ENCODE measurements around the gene NAA50. TPM values are rescaled to one million over a fixed set of nuclear protein-coding genes. Genes with fewer than 3 reads are reported as not detected.

The NAA50 gene
- total and polyA plus RNA-seq, 2 donors (not counting 1 experiment from before 2014, with no cell fraction given): 27.6 to 116 TPM

DNA sequence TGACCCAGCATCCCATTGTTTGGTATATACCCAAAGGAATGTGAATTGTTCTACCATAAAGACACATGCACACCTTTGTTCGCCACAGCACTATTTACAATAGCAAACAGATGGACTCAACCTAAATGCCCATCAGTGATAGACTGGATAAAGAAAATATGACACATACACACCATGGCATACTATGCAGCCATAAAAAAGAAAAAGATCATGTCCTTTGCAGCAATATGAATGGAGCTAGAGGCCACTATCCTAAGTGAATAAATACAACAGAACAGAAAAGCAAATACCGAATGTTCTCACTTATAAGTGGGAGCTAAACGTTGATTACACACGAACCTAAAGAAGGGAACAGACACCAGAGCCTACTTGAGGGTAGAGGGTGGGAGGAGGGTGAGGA lies 38.2 kb downstream of the NAA50 start:
- Histone ChIP-seq H3K4me2 (replicated peaks; ENCODE audit: low read depth, low read length, poor library complexity, severe bottlenecking) (no peak overlapping the region), H3K27me3 (replicated peaks in 1 of 4; ENCODE audit: control extremely low read depth in 1 of 4, control insufficient read depth in 3 of 4, insufficient read depth in 4 of 4, low read length in 3 of 4) (no peaks in the 10 kb centered on the region), H3K4me1 (ENCODE audit: control insufficient read depth in 2 of 2, insufficient read depth in 2 of 2, low read length in 2 of 2) (no peaks in the 10 kb centered on the region), H4K20me1 (ENCODE audit: control insufficient read depth, insufficient read depth, low read length, poor library complexity, severe bottlenecking) (no peaks in the 10 kb centered on the region), H3K27ac (ENCODE audit: low read length in 2 of 2) (no peak overlapping the region), H3K79me2 (ENCODE audit: control insufficient read depth, insufficient read depth, low read length) (no peaks in the 10 kb centered on the region), H3K9me3 (ENCODE audit: control extremely low read depth in 1 of 3, control insufficient read depth in 2 of 3, insufficient read depth in 1 of 3, low read length in 2 of 3) (no peaks in the 10 kb centered on the region), H3K9ac (ENCODE audit: low read length) (no peak overlapping the region), H3K36me3 (replicated peaks in 1 of 2; ENCODE audit: control extremely low read depth in 1 of 2, control insufficient read depth in 1 of 2, extremely low read depth in 1 of 2, insufficient read depth in 2 of 2, low read length in 1 of 2) (no peaks in the 10 kb centered on the region), H2AFZ (ENCODE audit: insufficient read depth, low read depth, low read length, poor library complexity, severe bottlenecking) (no peak overlapping the region), H3K4me3 (ENCODE audit: control extremely low read depth in 1 of 5, extremely low read depth in 1 of 5, insufficient read depth in 1 of 5, low read depth in 2 of 5, low read length in 4 of 5) (no peak overlapping the region)
- H3K9me3 Mint-ChIP-seq (ENCODE audit: insufficient read depth): no peaks in the 10 kb centered on the region
- POLR2A ChIA-PET: interaction anchor here (0.6 kb wide), 1 partner anchor 21 kb away, joined by 4 read pairs; no protein-coding TSS in a partner anchor
- TF ChIP-seq, protein P1, sequence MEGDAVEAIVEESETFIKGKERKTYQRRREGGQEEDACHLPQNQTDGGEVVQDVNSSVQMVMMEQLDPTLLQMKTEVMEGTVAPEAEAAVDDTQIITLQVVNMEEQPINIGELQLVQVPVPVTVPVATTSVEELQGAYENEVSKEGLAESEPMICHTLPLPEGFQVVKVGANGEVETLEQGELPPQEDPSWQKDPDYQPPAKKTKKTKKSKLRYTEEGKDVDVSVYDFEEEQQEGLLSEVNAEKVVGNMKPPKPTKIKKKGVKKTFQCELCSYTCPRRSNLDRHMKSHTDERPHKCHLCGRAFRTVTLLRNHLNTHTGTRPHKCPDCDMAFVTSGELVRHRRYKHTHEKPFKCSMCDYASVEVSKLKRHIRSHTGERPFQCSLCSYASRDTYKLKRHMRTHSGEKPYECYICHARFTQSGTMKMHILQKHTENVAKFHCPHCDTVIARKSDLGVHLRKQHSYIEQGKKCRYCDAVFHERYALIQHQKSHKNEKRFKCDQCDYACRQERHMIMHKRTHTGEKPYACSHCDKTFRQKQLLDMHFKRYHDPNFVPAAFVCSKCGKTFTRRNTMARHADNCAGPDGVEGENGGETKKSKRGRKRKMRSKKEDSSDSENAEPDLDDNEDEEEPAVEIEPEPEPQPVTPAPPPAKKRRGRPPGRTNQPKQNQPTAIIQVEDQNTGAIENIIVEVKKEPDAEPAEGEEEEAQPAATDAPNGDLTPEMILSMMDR (IDR thresholded peaks at IDR 0.05): no peak
- TF ChIP-seq EZH2 (IDR thresholded peaks at IDR 0.05; ENCODE audit: borderline replicate concordance, insufficient read depth, low read depth, low read length, poor library complexity, severe bottlenecking): no peak
- peaks cover 3% of the 10 kb centered on the region for H3K27me3 Mint-ChIP-seq
- intact Hi-C loops (cut with micrococcal nuclease): no loop called here
- CTCF ChIA-PET: no interaction called here
- no peak for DNase-seq
- no peaks in the 10 kb centered on the region for H3K4me1 Mint-ChIP-seq
- no peak overlapping the region for H3K4me3 Mint-ChIP-seq
- no peak overlapping the region for H3K27ac Mint-ChIP-seq
- ATAC-seq (ENCODE audit: low read depth): no peak
- WGBS (ENCODE audit: insufficient coverage): no CpG with 5 or more reads among the region's 4 CpGs

DNA sequence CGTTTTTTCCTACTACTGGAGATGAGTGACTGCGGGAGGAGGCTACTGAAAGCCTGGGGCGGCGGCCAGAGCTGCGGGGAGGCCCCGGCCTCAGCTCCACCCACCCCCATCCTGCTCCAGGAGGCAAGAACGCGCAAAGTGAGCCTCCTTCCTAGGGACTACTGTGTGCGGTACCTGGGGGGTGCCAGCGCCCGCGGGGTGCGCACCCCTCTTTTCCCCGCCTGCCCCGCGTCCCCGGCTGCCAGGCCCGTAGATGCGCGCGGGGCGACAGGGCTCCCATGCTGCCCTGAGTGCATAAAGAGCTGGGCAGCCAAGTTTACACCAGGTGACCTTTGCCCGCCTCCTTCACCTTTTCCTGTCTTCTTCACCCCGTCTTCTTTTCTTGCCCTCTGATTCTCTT lies 47.1 kb downstream of the NAA50 start:
- ATAC-seq (ENCODE audit: low read depth) (no peak), DNase-seq (peak; percentile 27)
- H3K27me3 Mint-ChIP-seq: no peaks in the 10 kb centered on the region
- TF ChIP-seq, protein P1 (IDR thresholded peaks at IDR 0.05): no peak
- TF ChIP-seq EZH2 (IDR thresholded peaks at IDR 0.05; ENCODE audit: borderline replicate concordance, insufficient read depth, low read depth, low read length, poor library complexity, severe bottlenecking): no peak
- H3K9me3 Mint-ChIP-seq (ENCODE audit: insufficient read depth): no peaks in the 10 kb centered on the region
- H3K27ac Mint-ChIP-seq: peak overlapping the region; percentile 75
- Histone ChIP-seq H4K20me1 (ENCODE audit: control insufficient read depth, insufficient read depth, low read length, poor library complexity, severe bottlenecking) (no peaks in the 10 kb centered on the region), H3K27ac (ENCODE audit: low read length in 2 of 2) (peak overlapping the region in 1 of 2 donors; percentile 88), H3K4me3 (ENCODE audit: control extremely low read depth in 1 of 5, extremely low read depth in 1 of 5, insufficient read depth in 1 of 5, low read depth in 2 of 5, low read length in 4 of 5) (peak overlapping the region in 4 of 5 experiments; percentile 3 to 52 (median 38)), H3K4me1 (ENCODE audit: control insufficient read depth in 2 of 2, insufficient read depth in 2 of 2, low read length in 2 of 2) (peaks cover 29 to 31% of the 10 kb centered on the region in 2 donors), H3K9me3 (ENCODE audit: control extremely low read depth in 1 of 3, control insufficient read depth in 2 of 3, insufficient read depth in 1 of 3, low read length in 2 of 3) (no peaks in the 10 kb centered on the region), H3K9ac (ENCODE audit: low read length) (peak overlapping the region; percentile 48), H3K36me3 (replicated peaks in 1 of 2; ENCODE audit: control extremely low read depth in 1 of 2, control insufficient read depth in 1 of 2, extremely low read depth in 1 of 2, insufficient read depth in 2 of 2, low read length in 1 of 2) (peaks cover 0 to 2% of the 10 kb centered on the region in 2 experiments), H3K79me2 (ENCODE audit: control insufficient read depth, insufficient read depth, low read length) (peaks cover 43% of the 10 kb centered on the region), H3K4me2 (replicated peaks; ENCODE audit: low read depth, low read length, poor library complexity, severe bottlenecking) (peak overlapping the region; percentile 79), H2AFZ (ENCODE audit: insufficient read depth, low read depth, low read length, poor library complexity, severe bottlenecking) (peak overlapping the region; percentile 74), H3K27me3 (replicated peaks in 1 of 4; ENCODE audit: control extremely low read depth in 1 of 4, control insufficient read depth in 3 of 4, insufficient read depth in 4 of 4, low read length in 3 of 4) (no peaks in the 10 kb centered on the region)
- peak overlapping the region; percentile 79 for H3K4me3 Mint-ChIP-seq
- ChIA-PET POLR2A (interaction anchor here (1.3 kb wide), 1 partner anchor 68 kb away, joined by 4 read pairs; no protein-coding TSS in a partner anchor), CTCF (interaction anchor here (0.7 to 1.6 kb wide), 5 partner anchors 10 to 95 kb away, joined by 3 to 6 read pairs (median 3); no protein-coding TSS in a partner anchor)
- peaks cover 15% of the 10 kb centered on the region for H3K4me1 Mint-ChIP-seq
- WGBS (ENCODE audit: insufficient coverage): 39% methylated on average over 22 of the region's 24 CpGs
- intact Hi-C loops (cut with micrococcal nuclease): no loop called here
